Hepatocyte (in vitro differentiated cells): ENCODE data around the gene GNS. TPM values are rescaled to one million over a fixed set of nuclear protein-coding genes. Genes with fewer than 3 reads are reported as not detected.

ENCODE experiments used
- DNase-seq: peaks from one replicate; pipeline ENCODE4 v3.0.0-alpha.2; 2016; ENCODE audit warnings: low spot score
- H2AFZ ChIP-seq: fragments of 200-600 bp; sonication (generic); 2 replicates; pipeline ENCODE4 v1.6.0; 2016; ENCODE audit warnings: antibody characterized with exemption, mild to moderate bottlenecking
- H3K27ac ChIP-seq: fragments of 200-600 bp; sonication (generic); 2 replicates; pipeline ENCODE4 v1.5.1; 2016; ENCODE audit warnings: mild to moderate bottlenecking
- H3K27me3 ChIP-seq: fragments of 200-600 bp; sonication (generic); 2 replicates; pipeline ENCODE4 v1.6.1; 2016
- H3K36me3 ChIP-seq: fragments of 200-600 bp; sonication (generic); replicated peaks from 2 replicates; pipeline ENCODE4 v1.5.1; 2016; ENCODE audit warnings: low read depth; ENCODE audit not compliant: insufficient read depth
- H3K4me1 ChIP-seq: fragments of 200-600 bp; sonication (generic); 2 replicates; pipeline ENCODE4 v1.5.1; 2016; ENCODE audit warnings: mild to moderate bottlenecking, moderate library complexity; ENCODE audit not compliant: insufficient read depth
- H3K4me2 ChIP-seq: fragments of 200-600 bp; sonication (generic); 2 replicates; pipeline ENCODE4 v1.6.0; 2016
- H3K4me3 ChIP-seq: fragments of 200-600 bp; sonication (generic); 2 replicates; pipeline ENCODE4 v1.5.1; 2016; ENCODE audit warnings: mild to moderate bottlenecking
- H3K79me2 ChIP-seq: fragments of 200-600 bp; sonication (generic); 2 replicates; pipeline ENCODE4 v1.6.0; 2017; ENCODE audit warnings: mild to moderate bottlenecking
- H3K9me2 ChIP-seq: fragments of 200-600 bp; sonication (generic); replicated peaks from 2 replicates; pipeline ENCODE4 v1.6.0; 2017; ENCODE audit warnings: mild to moderate bottlenecking; ENCODE audit not compliant: insufficient read depth
- H3K9me3 ChIP-seq: fragments of 200-600 bp; sonication (generic); 2 replicates; pipeline ENCODE4 v1.5.1; 2016; ENCODE audit warnings: low read depth, mild to moderate bottlenecking
- H4K20me1 ChIP-seq: fragments of 200-600 bp; sonication (generic); 2 replicates; pipeline ENCODE4 v1.6.0; 2016; ENCODE audit warnings: mild to moderate bottlenecking; ENCODE audit not compliant: insufficient read depth, poor library complexity, severe bottlenecking
- CTCF ChIP-seq: fragments of 200-600 bp; sonication (generic); IDR thresholded peaks from 2 replicates; pipeline ENCODE4 v1.5.1; 2016; ENCODE audit warnings: antibody characterized with exemption, mild to moderate bottlenecking; ENCODE audit not compliant: poor library complexity
- EZH2 ChIP-seq: fragments of 200-600 bp; sonication (generic); IDR thresholded peaks from 2 replicates; pipeline ENCODE4 v1.6.1; 2016; ENCODE audit warnings: antibody characterized with exemption, mild to moderate bottlenecking, borderline replicate concordance
- EZH2phosphoT487 ChIP-seq: fragments of 200-600 bp; sonication (generic); IDR thresholded peaks from one replicate; pipeline ENCODE4 v1.6.1; 2018; ENCODE audit warnings: antibody characterized with exemption, mild to moderate bottlenecking, low read depth, moderate library complexity; ENCODE audit not compliant: unreplicated experiment, severe bottlenecking
- WGBS: methylation state at CpG from one replicate; pipeline ENCODE4 v1.1.6; 2016; ENCODE audit warnings: low lambda C conversion rate; ENCODE audit errors: missing lambda C conversion rate; 5-methylcytosine and 5-hydroxymethylcytosine counted together
- polyA plus RNA-seq: library from polyadenylated mRNA; unstranded; fragments of >200 nt; fragmentation: Nextera tagmentation; extraction: Ambion mirVana; gene quantifications from 2 replicates; pipeline ENCODE4 v1.2.1, GENCODE V29; 2016
- total RNA-seq: library from RNA; depleted of rRNA; stranded (reverse); fragments of >200 nt; gene quantifications from 2 replicates; pipeline ENCODE4 v1.2.3, GENCODE V29; 2014

GNS gene
- total and polyA plus RNA-seq, 2 experiments from 2014 or later, result 88.0 to 193 TPM

GRCh38 chr12:64700532-64700931, 58.7 kb downstream of the GNS start:
- no peaks in the 10 kb centered on the region for H3K27me3 ChIP-seq
- DNase-seq, result no peak
- no peak overlapping the region for H3K4me3 ChIP-seq
- no peaks in the 10 kb centered on the region for H3K36me3 ChIP-seq
- H4K20me1 ChIP-seq, result no peaks in the 10 kb centered on the region
- no peaks in the 10 kb centered on the region for H3K9me2 ChIP-seq
- no peak overlapping the region for H3K27ac ChIP-seq
- H3K79me2 ChIP-seq, result no peaks in the 10 kb centered on the region
- H3K4me1 ChIP-seq, result no peaks in the 10 kb centered on the region
- TF ChIP-seq CTCF, result no peak
- no peak overlapping the region for H3K4me2 ChIP-seq
- H2AFZ ChIP-seq, result no peak overlapping the region
- 100% methylated on average over 1 of the region's 1 CpG for WGBS
- no peaks in the 10 kb centered on the region for H3K9me3 ChIP-seq

GRCh38 chr12:64699504-64700115, 59.6 kb downstream of the GNS start:
- Histone ChIP-seq H2AFZ (no peak overlapping the region), H3K9me2 (no peaks in the 10 kb centered on the region), H3K36me3 (no peaks in the 10 kb centered on the region), H3K4me1 (no peaks in the 10 kb centered on the region), H3K4me2 (no peak overlapping the region), H3K9me3 (no peaks in the 10 kb centered on the region), H3K27me3 (no peaks in the 10 kb centered on the region), H3K27ac (no peak overlapping the region), H4K20me1 (no peaks in the 10 kb centered on the region), H3K4me3 (no peak overlapping the region), H3K79me2 (no peaks in the 10 kb centered on the region)
- TF ChIP-seq CTCF (no peak), EZH2 (no peak), EZH2phosphoT487 (no peak)
- DNase-seq, result no peak
- 97% methylated on average over 12 of the region's 12 CpGs for WGBS

GRCh38 chr12:64696080-64696741, 63.0 kb downstream of the GNS start:
- peak; percentile 37 for DNase-seq
- Histone ChIP-seq H3K27me3 (no peaks in the 10 kb centered on the region), H3K9me3 (no peaks in the 10 kb centered on the region), H3K36me3 (no peaks in the 10 kb centered on the region), H3K27ac (no peak overlapping the region), H3K4me2 (peak overlapping the region; percentile 3), H3K4me3 (no peak overlapping the region), H3K4me1 (no peaks in the 10 kb centered on the region), H3K79me2 (no peaks in the 10 kb centered on the region), H4K20me1 (no peaks in the 10 kb centered on the region), H2AFZ (no peak overlapping the region), H3K9me2 (no peaks in the 10 kb centered on the region)
- WGBS, result 48% methylated on average over 1 of the region's 1 CpG
- TF ChIP-seq EZH2phosphoT487 (no peak), CTCF (peak; percentile 61), EZH2 (no peak)
